NCI-H1930 (cell line): Measurements from ENCODE around the gene KCND3.
A peak's percentile ranks its signal among the peaks of the same experiment; 100 is the strongest.

ENCODE experiments used
- DNase-seq, 2 experiments: peaks; one replicate each; lab custom pipeline; 2025; lab: John Stamatoyannopoulos, UW

The KCND3 gene

DNA sequence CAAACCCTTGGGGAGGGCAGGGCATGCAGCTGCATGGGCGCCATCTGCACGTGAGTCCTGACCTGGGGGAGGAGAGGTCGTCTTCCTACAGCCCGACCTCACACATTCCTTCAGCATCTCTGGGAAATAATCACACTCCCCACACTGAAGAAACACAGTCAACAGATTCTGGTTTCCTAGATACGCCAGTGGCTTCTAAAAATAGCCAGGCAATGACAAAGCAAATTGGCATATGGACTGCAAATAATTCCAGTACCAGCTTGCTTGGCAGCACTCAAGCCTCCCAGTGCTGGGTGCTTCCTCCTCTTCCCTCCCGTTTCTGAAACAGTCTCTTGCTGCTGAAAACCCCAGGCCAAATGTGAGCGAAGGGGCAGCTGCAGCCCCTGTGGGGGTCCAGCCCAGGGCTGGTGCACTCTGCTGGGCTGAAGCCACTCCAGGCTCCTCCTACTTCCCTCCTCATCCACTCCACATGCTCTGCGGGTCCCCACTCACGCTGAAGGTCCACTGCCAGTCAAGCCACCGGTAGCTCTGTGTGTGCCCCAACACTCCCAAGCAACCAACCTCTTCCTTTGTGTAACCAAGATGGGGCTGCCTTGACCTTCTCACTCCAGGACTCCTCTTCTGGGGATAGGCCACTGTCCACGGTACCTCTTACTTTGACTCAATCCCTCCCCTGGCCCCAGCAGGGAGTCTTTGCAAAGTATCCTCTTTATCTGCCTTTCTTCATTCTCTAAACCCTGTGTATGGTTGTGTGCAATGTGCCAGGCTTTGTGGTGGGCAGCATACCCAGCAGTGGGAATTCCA lies 69.0 kb downstream of the KCND3 start:
- no peak for DNase-seq

DNA sequence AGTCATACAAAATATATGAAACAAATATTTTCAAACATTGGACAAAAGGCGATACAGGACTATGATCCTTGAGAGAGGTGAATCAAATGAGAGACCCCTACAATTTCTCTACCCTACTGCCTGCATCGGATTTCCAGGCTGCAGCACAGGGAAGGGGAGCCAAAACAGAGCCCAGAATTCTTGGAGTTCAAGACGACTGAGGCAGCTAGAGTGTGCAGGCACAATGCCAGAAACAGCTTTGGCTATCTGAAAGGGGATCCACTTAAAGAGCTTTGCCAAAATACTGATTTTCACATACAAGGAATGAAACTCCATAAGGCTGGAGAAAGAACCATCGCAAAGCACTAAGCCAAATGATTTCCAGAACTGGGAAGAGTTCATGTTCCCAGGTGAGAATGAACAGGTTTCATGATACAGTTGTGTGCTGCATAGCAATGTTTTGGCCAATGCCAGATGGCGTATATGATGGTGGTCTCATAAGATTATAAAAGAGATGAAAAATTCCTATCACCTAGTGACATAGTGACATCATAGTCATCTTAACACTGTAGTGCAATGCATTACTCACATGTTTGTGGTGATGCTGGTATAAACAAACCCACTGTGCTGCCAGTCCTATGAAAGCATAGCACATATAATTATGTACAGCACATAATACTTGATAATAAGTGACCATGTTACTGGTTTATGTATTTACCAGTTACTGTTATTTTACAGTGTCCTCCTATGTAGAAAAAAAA lies 77.5 kb downstream of the KCND3 start:
- DNase-seq: no peak

DNA sequence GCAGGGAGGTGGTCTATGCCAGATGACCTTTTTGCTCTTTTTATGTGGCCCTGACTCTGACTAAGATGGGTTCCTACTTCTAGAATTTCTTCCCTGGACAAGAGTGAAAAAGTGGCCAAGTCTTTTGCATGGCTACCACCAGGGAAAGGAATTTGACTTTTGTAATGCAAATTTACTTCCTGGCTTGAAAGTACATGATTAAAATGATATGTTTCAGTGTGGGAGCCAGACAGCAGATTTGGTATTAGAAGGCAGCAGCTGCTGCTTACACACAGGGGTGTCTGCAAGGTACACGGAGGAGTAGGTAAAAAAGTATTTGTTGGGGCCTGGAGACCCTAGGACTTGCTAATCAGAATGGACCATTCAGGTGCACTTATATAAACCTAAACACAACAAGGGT lies 78.4 kb downstream of the KCND3 start:
- no peak for DNase-seq

DNA sequence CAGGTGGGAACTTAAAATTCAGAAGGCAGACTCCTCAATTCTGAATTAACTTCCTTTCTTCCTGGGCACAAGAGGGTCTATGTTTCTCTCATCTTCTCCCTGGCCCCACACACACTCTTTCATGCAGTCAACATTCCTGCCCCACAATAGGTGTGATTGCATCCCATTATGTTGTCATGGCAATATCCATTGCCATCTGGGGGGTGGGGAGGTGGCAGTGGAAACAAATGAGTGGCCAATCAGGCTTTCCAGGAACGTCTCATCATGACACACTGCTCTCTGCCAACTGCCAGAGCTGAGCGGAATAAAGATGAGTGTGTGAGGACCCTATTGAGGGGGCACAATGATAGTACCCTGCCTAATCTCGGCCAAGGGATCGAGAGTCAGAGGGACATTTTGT lies 80.4 kb downstream of the KCND3 start:
- DNase-seq: peak; percentile 29 to 53

- no peak for DNase-seq
Measured at GRCh38 chr1:111908011-111908621, 81.4 kb downstream of the KCND3 start.

DNA sequence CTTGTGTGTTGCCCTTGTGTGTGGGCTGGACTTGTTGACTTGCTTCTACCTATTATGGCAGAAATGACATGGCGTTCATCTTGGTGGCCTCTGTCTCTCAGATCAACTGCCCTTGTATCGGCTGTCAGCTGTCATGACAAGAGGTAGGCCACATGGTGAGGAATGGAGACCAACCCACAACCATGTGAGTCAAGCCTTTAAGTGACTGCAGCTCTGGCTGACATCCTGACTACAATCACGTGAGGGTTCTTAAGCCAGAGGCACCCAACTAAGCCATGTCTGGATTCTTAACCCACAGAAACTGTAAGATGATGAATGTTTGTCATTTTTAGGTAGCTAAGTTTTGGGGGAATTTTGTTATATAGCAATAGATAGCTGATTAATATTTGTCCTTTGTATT lies 82.1 kb downstream of the KCND3 start:
- no peak for DNase-seq

DNA sequence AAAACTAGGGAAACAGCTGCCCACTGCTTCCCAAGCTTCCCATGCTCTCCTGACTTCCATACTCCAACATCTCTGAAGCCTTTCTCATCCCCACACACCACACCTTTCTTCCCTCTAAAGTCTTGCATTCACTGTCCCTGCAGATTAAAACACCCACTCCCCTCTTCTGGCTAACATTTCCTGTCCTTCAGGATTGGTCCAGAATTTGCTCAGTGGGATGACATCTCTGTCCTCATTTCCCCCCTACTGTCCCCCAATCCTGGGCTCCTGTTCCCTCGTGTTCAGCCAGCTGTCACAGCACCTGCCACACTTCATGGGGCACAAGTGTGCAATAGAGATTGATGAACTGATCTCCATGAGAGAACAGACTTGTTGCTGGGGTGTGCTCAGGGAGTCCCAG lies 82.7 kb downstream of the KCND3 start:
- DNase-seq: no peak

- no peak for DNase-seq
Measured at GRCh38 chr1:111906111-111906510, 83.4 kb downstream of the KCND3 start.

- DNase-seq: no peak
Measured at GRCh38 chr1:111904478-111905218, 84.8 kb downstream of the KCND3 start.

DNA sequence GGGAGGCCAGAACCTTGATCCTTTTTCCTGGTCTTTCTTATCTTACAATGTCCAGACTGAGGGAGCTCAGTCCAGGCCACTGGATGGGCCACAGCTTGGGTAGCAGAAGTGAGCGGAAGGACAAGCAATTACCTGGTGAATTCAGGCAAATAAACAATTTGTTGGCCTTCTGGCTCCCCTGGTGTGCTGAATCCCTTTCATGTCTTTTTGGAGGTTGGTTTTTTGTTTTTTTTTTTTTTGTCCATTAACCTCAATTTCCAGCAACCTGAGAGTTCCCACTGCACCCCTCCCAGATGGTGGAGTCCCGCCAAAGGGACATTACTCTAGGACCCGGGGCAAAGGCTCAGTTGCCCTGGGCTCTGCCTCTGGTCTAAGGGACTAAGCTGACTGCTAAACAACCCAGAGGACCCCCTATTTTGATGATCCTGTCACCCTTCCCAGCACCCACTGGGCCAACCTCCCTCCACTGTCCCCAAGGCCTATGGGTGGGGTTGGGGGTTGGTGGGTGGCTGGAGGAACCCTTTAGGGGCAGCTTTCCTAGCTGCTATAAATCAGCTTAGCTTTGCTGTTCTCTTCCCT lies 85.5 kb downstream of the KCND3 start:
- DNase-seq: no peak

- no peak for DNase-seq
Measured at GRCh38 chr1:111903148-111903870, 86.2 kb downstream of the KCND3 start.

- DNase-seq: no peak
Measured at GRCh38 chr1:111895469-111895868, 94.0 kb downstream of the KCND3 start.

DNA sequence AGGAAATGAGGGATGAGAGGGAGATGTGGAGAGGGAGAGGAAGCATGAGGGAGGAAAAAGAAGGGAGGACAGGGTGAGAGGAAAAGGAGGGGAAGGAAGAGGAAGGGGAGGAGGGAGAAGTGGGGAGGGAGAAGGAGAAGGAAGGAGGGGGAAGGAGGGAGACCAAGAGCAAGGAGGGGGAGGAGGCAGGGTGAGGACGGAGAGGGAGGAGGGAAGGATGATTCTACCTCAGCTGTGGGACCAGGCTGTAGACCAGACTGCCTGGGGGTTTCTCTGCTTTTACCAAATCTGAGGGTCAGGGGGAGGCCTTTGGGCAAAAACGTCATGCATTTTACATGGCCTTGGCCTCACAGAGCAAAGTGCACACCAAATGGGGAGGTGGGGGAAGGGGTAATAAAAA lies 94.5 kb downstream of the KCND3 start:
- no peak for DNase-seq

- no peak for DNase-seq
Measured at GRCh38 chr1:111894497-111894896, 95.0 kb downstream of the KCND3 start.

DNA sequence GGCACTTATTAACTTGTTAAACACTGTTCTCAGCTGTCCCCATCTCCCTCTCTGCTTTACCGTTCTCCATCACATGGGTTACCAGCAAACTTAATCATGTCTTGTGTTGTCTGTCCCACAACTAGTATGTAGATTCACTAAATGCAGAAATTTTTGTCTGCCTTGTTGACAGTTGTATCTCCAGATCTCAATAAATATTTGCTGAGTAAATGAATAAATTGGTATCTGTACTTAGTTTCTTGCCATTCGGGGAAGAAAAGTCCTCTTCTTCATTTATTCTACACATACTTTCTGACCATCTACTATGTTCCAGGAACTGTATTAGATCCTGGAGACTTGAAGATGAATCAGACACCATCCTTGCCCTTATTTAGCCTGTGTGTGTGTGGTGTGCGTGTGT lies 97.9 kb downstream of the KCND3 start:
- DNase-seq: no peak

DNA sequence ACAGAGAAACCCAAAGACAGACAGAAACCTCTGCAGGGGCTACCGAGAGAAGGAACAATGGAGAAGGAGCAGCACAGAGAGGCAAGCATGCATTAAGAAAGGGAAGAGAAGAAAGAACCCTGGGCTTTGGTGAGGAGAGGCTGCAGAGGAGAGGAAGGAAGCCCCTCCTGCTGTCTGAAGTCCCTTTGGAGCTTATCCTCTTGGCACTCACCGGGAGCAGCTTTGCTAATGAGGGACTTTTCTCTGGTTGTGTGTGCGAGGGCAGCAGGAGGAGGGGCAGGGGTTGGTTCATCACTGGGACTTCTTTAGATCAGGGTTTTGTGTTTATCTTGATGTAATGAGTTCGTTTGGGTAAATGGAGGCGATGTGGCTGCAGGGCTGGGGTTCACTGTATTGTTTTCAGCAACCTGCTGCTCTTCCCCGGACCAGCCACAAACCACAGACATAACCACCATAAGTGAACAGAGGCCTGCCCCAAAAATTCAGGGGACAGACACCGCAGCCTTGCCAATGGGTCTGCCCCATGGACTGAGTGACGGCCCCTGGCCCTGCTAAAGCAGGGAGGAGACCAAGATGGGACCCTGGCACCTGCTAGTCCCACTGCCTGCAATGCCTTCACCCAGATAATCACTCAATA lies 100.6 kb downstream of the KCND3 start:
- DNase-seq: no peak

GRCh38 chr1:111887875-111888274 lies 101.6 kb downstream of the KCND3 start:
- DNase-seq: no peak

- no peak for DNase-seq
Measured at GRCh38 chr1:111887385-111887784, 102.1 kb downstream of the KCND3 start.

DNA sequence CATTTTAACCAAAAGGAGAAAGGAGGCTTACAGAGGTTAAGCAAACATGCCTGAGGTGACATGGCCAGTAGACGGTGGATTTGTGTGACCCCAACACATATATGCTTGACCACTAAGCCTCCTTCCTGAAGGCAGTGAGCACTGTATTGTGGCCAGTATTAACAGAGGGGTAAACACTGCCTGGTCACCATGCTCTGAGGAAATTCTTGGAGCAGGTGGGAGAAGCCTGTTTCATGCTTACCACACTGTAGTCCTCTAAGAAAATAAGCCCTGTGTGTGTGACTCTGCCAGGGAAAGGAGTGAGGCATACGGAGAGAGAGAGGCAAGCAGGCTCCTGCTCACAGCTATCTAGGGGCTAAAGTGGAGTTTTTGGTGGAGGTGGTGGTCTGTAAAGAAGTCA lies 102.7 kb downstream of the KCND3 start:
- DNase-seq: no peak

- DNase-seq: no peak
Measured at GRCh38 chr1:111884772-111885443, 104.6 kb downstream of the KCND3 start.
